ENCODE measurements around the gene ERCC6L.

Gene ERCC6L, protein sequence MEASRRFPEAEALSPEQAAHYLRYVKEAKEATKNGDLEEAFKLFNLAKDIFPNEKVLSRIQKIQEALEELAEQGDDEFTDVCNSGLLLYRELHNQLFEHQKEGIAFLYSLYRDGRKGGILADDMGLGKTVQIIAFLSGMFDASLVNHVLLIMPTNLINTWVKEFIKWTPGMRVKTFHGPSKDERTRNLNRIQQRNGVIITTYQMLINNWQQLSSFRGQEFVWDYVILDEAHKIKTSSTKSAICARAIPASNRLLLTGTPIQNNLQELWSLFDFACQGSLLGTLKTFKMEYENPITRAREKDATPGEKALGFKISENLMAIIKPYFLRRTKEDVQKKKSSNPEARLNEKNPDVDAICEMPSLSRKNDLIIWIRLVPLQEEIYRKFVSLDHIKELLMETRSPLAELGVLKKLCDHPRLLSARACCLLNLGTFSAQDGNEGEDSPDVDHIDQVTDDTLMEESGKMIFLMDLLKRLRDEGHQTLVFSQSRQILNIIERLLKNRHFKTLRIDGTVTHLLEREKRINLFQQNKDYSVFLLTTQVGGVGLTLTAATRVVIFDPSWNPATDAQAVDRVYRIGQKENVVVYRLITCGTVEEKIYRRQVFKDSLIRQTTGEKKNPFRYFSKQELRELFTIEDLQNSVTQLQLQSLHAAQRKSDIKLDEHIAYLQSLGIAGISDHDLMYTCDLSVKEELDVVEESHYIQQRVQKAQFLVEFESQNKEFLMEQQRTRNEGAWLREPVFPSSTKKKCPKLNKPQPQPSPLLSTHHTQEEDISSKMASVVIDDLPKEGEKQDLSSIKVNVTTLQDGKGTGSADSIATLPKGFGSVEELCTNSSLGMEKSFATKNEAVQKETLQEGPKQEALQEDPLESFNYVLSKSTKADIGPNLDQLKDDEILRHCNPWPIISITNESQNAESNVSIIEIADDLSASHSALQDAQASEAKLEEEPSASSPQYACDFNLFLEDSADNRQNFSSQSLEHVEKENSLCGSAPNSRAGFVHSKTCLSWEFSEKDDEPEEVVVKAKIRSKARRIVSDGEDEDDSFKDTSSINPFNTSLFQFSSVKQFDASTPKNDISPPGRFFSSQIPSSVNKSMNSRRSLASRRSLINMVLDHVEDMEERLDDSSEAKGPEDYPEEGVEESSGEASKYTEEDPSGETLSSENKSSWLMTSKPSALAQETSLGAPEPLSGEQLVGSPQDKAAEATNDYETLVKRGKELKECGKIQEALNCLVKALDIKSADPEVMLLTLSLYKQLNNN

GRCh38 chrX:72238721-72239475, at the start of gene ERCC6L:
Gene ERCC6L (minus strand): TSS chrX:72239027. CDS start chrX:72238911, 116 bp downstream.
- peak; percentile 38 to 68 for DNase-seq (ENCODE audit: extremely low read depth in 1 of 2, low read depth in 1 of 2)

DNA sequence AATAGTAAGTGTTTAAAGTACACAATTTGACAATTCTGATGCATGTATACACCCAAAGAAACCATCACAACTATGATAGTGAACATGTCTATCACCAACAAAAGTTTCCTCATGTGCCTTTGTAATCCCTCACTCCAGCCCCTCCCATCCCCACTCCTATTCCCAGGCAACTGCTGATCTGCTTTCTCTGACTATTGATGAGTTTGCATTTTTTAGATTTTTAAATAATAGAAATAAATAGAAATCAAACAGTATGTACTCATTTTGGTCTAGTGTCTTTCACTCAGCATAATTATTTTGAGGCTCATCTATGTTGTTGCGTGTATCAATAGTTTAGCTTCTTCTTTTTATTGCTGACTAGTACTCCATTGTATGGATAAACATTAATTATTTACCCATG, 43.5 kb upstream of the ERCC6L start:
- no peak for DNase-seq (ENCODE audit: extremely low read depth in 1 of 2, low read depth in 1 of 2)

- no peak for DNase-seq (ENCODE audit: extremely low read depth in 1 of 2, low read depth in 1 of 2)
Observed at GRCh38 chrX:72280321-72280845, 41.6 kb upstream of the ERCC6L start.

DNA sequence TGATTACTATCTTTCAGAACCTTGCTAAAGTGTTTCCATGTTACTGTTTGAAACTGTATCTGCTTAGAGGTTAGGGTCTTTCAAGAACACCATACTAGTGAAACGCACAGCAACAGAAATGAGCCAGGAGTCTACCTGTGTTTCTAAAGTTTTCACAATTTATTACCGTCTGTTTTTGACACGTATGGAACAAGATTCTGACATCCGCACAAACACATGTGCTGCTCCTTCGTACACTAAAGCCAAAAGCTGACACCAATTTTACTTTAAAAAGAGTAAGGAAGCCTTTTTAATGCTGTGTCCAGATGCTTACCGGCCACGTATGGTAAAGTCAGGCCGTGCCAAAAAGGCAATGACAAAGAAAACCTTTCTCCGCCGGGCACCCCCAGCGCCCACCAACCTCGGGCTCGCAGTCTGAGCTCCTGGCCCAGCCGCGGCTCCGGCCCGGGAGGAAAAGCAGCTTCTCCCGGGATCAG, 37.7 kb upstream of the ERCC6L start:
- DNase-seq (ENCODE audit: extremely low read depth in 1 of 2, low read depth in 1 of 2), result no peak

DNA sequence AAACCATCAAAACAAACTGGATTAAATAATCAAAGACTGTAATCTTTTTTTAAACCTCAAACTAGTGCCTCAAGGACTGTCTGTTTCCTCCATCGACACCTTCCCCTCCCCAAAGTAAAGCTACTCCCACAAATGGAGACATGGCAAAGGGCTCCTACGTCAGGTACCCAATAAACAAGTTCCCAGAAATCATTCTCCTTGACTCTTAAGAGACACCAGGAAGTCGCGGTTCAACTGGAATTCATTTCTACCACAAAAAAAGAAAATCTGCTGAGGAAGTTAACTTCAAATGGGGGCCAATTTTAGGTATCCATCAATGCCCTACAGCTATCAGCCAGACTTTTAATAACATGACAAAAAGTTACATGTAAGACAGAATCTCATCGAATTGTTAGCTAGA, 35.7 kb upstream of the ERCC6L start:
- DNase-seq (ENCODE audit: extremely low read depth in 1 of 2, low read depth in 1 of 2), result no peak

DNA sequence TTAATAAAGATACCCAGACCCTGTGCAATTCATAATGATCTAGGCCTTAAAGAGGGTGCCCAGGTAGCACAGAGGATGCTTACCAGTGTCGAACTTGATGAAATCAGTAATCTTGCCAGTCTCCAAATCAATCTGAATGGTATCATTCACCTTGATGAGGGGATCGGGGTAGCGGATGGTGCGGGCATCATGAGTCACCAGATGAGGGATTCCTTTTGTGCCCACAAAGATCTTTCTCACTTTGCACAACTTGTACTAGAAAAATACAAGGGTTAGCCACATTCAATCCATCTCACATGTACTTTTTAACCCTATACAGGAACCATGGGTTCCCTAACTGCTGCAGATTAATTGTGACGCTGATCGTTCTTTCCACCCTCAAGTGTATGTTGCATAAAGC, 34.9 kb upstream of the ERCC6L start:
- no peak for DNase-seq (ENCODE audit: extremely low read depth in 1 of 2, low read depth in 1 of 2)

- DNase-seq (ENCODE audit: extremely low read depth in 1 of 2, low read depth in 1 of 2), result no peak
Observed at GRCh38 chrX:72272868-72273267, 34.0 kb upstream of the ERCC6L start.

- DNase-seq (ENCODE audit: extremely low read depth in 1 of 2, low read depth in 1 of 2), result no peak
Observed at GRCh38 chrX:72271812-72272211, 33.0 kb upstream of the ERCC6L start.

GRCh38 chrX:72271091-72271788, 32.4 kb upstream of the ERCC6L start:
- no peak for DNase-seq (ENCODE audit: extremely low read depth in 1 of 2, low read depth in 1 of 2)

DNA sequence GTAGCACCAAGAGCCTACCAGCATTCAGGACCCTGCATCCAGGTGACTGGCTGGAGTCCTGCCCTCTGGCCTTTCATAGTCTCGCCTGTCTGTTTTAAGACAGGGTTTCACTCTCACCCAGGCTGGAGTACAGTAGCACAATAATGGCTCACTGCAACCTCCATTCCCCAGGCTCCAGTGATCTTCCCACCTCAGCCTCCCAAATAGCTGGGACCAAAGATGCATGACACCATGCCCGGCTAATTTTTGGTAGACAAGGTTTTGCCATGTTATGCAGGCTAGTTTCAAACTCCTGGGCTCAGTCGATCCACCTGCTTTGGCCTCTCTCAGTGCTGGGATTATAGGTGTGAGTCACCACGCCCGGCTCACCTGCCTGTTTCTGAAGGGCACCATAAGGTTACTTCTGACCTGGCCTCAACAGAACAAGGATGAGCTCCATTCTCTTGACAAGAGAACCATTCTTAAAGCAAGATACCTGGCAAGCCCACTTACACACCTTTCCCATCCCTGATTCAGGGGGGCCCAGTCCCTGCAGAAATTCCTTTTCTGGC, 31.6 kb upstream of the ERCC6L start:
- DNase-seq (ENCODE audit: extremely low read depth in 1 of 2, low read depth in 1 of 2), result no peak

GRCh38 chrX:72269671-72270251, 30.9 kb upstream of the ERCC6L start:
- no peak for DNase-seq (ENCODE audit: extremely low read depth in 1 of 2, low read depth in 1 of 2)

- no peak for DNase-seq (ENCODE audit: extremely low read depth in 1 of 2, low read depth in 1 of 2)
Observed at GRCh38 chrX:72268597-72269365, 30.0 kb upstream of the ERCC6L start.

DNA sequence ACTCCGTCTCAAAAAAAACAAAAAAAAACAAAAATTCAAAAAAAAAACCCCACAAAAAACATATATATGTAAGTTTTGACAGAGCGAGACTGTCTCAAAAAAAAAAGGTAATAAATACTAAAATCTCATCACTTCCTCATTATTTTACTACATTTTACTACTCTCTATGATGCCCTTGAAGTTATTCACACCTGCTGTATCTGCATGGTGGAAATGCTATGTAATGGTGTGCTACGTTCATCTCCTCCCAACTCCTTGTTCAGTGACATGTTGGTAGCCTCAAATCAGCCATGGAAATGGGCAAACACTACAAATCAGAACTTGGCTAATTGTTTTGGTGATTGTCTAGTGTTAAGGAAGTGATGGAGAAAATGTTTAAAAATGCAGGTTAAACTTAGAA, 26.4 kb upstream of the ERCC6L start:
- DNase-seq (ENCODE audit: extremely low read depth in 1 of 2, low read depth in 1 of 2), result no peak

DNA sequence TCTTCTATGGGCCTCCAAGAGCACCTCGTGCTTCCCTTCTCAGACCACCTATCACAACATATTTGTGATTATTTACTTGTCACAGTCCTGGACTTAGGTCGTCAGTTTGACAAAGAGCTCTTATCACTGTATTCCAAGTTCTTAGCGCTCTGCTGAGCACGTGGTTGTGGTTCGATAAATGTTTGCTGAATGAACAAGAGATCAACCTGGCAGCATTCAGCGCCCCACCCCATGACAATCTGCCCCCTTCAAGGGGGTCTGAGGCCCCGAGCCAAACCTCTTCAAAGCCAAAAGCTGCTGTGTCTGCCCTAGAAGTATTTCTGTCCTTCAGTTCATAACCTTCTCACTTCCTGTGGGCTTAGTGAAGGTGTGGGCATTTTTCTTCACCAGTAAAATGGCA, 23.2 kb upstream of the ERCC6L start:
- DNase-seq (ENCODE audit: extremely low read depth in 1 of 2, low read depth in 1 of 2), result no peak

DNA sequence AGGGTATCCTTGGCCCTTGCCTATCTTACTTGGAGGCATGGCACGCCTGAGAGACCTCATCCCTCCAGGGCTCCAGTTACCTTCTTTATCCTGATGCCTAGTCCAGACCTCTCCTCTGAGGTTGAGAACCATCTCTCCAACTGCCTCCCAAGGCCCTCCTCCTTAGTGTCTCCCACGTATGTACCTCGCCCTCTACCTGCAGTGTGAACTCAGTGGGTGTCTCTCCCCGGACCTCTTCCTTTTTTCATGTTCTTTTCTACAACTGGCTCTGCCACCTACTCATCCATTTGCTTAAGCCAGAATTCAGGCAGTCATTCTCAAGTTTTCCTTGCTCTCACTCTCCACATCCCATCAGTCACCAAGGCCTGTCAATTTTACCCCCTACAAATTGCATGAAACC, 21.6 kb upstream of the ERCC6L start:
- DNase-seq (ENCODE audit: extremely low read depth in 1 of 2, low read depth in 1 of 2), result no peak

GRCh38 chrX:72258174-72258573, 19.3 kb upstream of the ERCC6L start:
- DNase-seq (ENCODE audit: extremely low read depth in 1 of 2, low read depth in 1 of 2), result no peak

- no peak for DNase-seq (ENCODE audit: extremely low read depth in 1 of 2, low read depth in 1 of 2)
Observed at GRCh38 chrX:72255864-72256263, 17.0 kb upstream of the ERCC6L start.

DNA sequence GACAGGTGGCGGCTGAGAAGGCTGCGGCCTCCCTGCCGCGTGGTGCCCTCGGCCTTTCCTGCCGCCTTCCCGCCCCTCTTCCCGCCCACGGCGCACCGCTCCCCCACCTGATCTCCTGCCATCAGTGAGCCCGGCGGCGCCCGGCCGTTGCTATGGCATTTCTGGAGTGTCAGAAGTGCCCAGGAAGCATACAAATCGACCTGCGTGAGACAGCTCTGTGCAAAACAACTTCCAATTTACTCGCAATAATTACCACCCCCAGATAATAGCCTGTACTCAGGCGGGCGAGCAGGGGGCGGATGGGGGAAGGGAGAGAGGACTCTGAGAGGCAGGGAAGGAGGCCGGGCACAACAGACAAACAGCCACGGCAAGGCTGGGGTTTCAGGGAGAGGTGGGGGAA, 16.6 kb upstream of the ERCC6L start:
- no peak for DNase-seq (ENCODE audit: extremely low read depth in 1 of 2, low read depth in 1 of 2)
